HepG2 (cell line): ENCODE results near the gene SIRT7. TPM values are rescaled to one million over a fixed set of nuclear protein-coding genes. Genes with fewer than 3 reads are reported as not detected.

ENCODE experiments used
- ARHGAP35 ChIP-seq: sonication (generic); formaldehyde crosslinking; IDR thresholded peaks from 2 replicates; pipeline ENCODE4 v1.9.0; 2022; ENCODE audit warnings: mild to moderate bottlenecking, inconsistent platforms, moderate library complexity, missing genetic modification reagents, borderline replicate concordance
- ARNTL ChIP-seq: sonication (generic); formaldehyde crosslinking; IDR thresholded peaks from 2 replicates; pipeline ENCODE4 v1.4.0; 2020; ENCODE audit warnings: mild to moderate bottlenecking, missing genetic modification reagents
- GABPB1 ChIP-seq: IDR thresholded peaks from 2 replicates; pipeline ENCODE4 v1.6.1; 2016; ENCODE audit warnings: mild to moderate bottlenecking, missing genetic modification reagents, moderate library complexity, missing compliant biosample characterization
- KLF11 ChIP-seq: IDR thresholded peaks from 2 replicates; pipeline ENCODE4 v1.6.1; 2016; ENCODE audit warnings: missing compliant biosample characterization
- MED1 ChIP-seq: sonication (generic); formaldehyde crosslinking; IDR thresholded peaks from 2 replicates; pipeline ENCODE4 v1.4.0; 2020; ENCODE audit warnings: missing genetic modification reagents
- PCBP1 ChIP-seq: fragments of 200-400 bp; formaldehyde crosslinking; IDR thresholded peaks from 2 replicates; pipeline ENCODE4 v1.6.1; 2017; ENCODE audit warnings: mild to moderate bottlenecking, low read depth, low read length, borderline replicate concordance
- POGZ ChIP-seq: sonication (generic); formaldehyde crosslinking; IDR thresholded peaks from 2 replicates; pipeline ENCODE4 v1.4.0; 2020; ENCODE audit warnings: mild to moderate bottlenecking, missing genetic modification reagents
- RAD21 ChIP-seq: fragments of 450-650 bp; formaldehyde crosslinking; IDR thresholded peaks from 2 replicates; pipeline ENCODE4 v1.5.0; 2020; ENCODE audit warnings: mild to moderate bottlenecking
- SIN3B ChIP-seq: fragments of 150-350 bp; IDR thresholded peaks from 2 replicates; pipeline ENCODE4 v1.6.1; 2014; ENCODE audit warnings: low read length
- TP53 ChIP-seq: sonication (generic); formaldehyde crosslinking; conservative IDR thresholded peaks from 2 replicates; pipeline ENCODE4 v1.4.0; 2020; ENCODE audit warnings: missing genetic modification reagents
- ZBTB2 ChIP-seq: sonication (generic); formaldehyde crosslinking; IDR thresholded peaks from 2 replicates; pipeline ENCODE4 v1.8.0; 2022; ENCODE audit warnings: low read depth, missing genetic modification reagents
- ZFP82 ChIP-seq: sonication (generic); formaldehyde crosslinking; IDR thresholded peaks from 2 replicates; pipeline ENCODE4 v1.5.1; 2020; ENCODE audit warnings: mild to moderate bottlenecking, missing genetic modification reagents, borderline replicate concordance
- ZFP91 ChIP-seq: sonication (generic); formaldehyde crosslinking; IDR thresholded peaks from 2 replicates; pipeline ENCODE4 v1.9.0; 2022; ENCODE audit warnings: missing genetic modification reagents, mild to moderate bottlenecking, borderline replicate concordance
- ZNF451 ChIP-seq: sonication (generic); formaldehyde crosslinking; IDR thresholded peaks from 2 replicates; pipeline ENCODE4 v1.5.0; 2020; ENCODE audit warnings: mild to moderate bottlenecking, missing genetic modification reagents
- ZNF552 ChIP-seq: sonication (generic); formaldehyde crosslinking; IDR thresholded peaks from 2 replicates; pipeline ENCODE4 v1.9.0; 2022; ENCODE audit warnings: missing genetic modification reagents, mild to moderate bottlenecking, borderline replicate concordance
- ZNF652 ChIP-seq: IDR thresholded peaks from 2 replicates; pipeline ENCODE4 v1.6.1; 2016; ENCODE audit warnings: low read depth, borderline replicate concordance
- polyA plus RNA-seq, 8 experiments: library from polyadenylated mRNA; depleted of rRNA in 3 of 8; stranded (reverse) in 7 of 8; unstranded in 1 of 8; fragments of >200 nt; fragmentation: Illumina TruSeq in 4 of 8; extraction: Trizol in 4 of 8; gene quantifications; 2 replicates each; pipeline versions ENCODE4 v1.2.1 to v1.2.3, GENCODE V29; 2011 to 2016; ENCODE audit warnings: low read depth in 4 of 8, missing spikeins in 1 of 8, mixed read lengths in 1 of 8; ENCODE audit not compliant: insufficient read depth in 1 of 8
- total RNA-seq, 5 experiments: library from RNA; depleted of rRNA; stranded (reverse); fragments of >200 nt; fragmentation: Illumina TruSeq; extraction: Trizol; gene quantifications; 2 replicates each; pipeline ENCODE4 v1.2.3, GENCODE V29; 2016; ENCODE audit warnings: low read depth in 1 of 5
- TF ChIP-seq, protein P1 (sequence below): sonication (generic); formaldehyde crosslinking; IDR thresholded peaks from 2 replicates; pipeline ENCODE4 v1.5.1; 2020; ENCODE audit warnings: missing genetic modification reagents, mild to moderate bottlenecking, borderline replicate concordance
- TF ChIP-seq, protein P2 (sequence below): IDR thresholded peaks from 2 replicates; pipeline ENCODE4 v1.6.1; 2012; ENCODE audit warnings: low read length, improper control_type of control experiment
- TF ChIP-seq, protein P3 (sequence below): sonication (generic); IDR thresholded peaks from 2 replicates; pipeline ENCODE4 v1.6.1; 2016; ENCODE audit warnings: low read depth, borderline replicate concordance

The SIRT7 gene
- total and polyA plus RNA-seq, 2 of the 13 experiments (the other 11 are each of a cell fraction or from before 2014, with no cell fraction given) = 8.3 to 24.8 TPM

GRCh38 chr17:81966343-81967243 lies 48.6 kb upstream of the SIRT7 start (continued):
- TF ChIP-seq ZBTB2 (CRISPR knock-in tag) = peak; percentile 64; the same call in 1 of the 2 replicates
- TF ChIP-seq KLF11 (CRISPR knock-in tag) = 0 out of 2 replicates have a peak, but pooled peaks have one; percentile 63
- TF ChIP-seq ZFP91 (CRISPR knock-in tag) = peak; percentile 97
- TF ChIP-seq, protein P1, sequence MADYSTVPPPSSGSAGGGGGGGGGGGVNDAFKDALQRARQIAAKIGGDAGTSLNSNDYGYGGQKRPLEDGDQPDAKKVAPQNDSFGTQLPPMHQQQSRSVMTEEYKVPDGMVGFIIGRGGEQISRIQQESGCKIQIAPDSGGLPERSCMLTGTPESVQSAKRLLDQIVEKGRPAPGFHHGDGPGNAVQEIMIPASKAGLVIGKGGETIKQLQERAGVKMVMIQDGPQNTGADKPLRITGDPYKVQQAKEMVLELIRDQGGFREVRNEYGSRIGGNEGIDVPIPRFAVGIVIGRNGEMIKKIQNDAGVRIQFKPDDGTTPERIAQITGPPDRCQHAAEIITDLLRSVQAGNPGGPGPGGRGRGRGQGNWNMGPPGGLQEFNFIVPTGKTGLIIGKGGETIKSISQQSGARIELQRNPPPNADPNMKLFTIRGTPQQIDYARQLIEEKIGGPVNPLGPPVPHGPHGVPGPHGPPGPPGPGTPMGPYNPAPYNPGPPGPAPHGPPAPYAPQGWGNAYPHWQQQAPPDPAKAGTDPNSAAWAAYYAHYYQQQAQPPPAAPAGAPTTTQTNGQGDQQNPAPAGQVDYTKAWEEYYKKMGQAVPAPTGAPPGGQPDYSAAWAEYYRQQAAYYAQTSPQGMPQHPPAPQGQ (CRISPR knock-in tag) = peak; percentile 81; the same call in 1 of the 2 replicates
- peak; percentile 93; the same call in 1 of the 2 replicates for TF ChIP-seq ZNF552 (CRISPR knock-in tag)
- TF ChIP-seq, protein P2, sequence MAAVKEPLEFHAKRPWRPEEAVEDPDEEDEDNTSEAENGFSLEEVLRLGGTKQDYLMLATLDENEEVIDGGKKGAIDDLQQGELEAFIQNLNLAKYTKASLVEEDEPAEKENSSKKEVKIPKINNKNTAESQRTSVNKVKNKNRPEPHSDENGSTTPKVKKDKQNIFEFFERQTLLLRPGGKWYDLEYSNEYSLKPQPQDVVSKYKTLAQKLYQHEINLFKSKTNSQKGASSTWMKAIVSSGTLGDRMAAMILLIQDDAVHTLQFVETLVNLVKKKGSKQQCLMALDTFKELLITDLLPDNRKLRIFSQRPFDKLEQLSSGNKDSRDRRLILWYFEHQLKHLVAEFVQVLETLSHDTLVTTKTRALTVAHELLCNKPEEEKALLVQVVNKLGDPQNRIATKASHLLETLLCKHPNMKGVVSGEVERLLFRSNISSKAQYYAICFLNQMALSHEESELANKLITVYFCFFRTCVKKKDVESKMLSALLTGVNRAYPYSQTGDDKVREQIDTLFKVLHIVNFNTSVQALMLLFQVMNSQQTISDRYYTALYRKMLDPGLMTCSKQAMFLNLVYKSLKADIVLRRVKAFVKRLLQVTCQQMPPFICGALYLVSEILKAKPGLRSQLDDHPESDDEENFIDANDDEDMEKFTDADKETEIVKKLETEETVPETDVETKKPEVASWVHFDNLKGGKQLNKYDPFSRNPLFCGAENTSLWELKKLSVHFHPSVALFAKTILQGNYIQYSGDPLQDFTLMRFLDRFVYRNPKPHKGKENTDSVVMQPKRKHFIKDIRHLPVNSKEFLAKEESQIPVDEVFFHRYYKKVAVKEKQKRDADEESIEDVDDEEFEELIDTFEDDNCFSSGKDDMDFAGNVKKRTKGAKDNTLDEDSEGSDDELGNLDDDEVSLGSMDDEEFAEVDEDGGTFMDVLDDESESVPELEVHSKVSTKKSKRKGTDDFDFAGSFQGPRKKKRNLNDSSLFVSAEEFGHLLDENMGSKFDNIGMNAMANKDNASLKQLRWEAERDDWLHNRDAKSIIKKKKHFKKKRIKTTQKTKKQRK = no peak
- TF ChIP-seq POGZ = peak; percentile 59
- TF ChIP-seq PCBP1 = peak; percentile 82
- peak; percentile 90; the same call in 1 of the 2 replicates for TF ChIP-seq ARHGAP35 (CRISPR knock-in tag)
- no peak for TF ChIP-seq ZFP82 (CRISPR knock-in tag)
- TF ChIP-seq SIN3B = no peak
- peak; percentile 85 for TF ChIP-seq GABPB1
- no peak for TF ChIP-seq ZNF652 (CRISPR knock-in tag)
- peak; percentile 92 for TF ChIP-seq MED1
- TF ChIP-seq ARNTL = peak; percentile 90
- TF ChIP-seq, protein P3, sequence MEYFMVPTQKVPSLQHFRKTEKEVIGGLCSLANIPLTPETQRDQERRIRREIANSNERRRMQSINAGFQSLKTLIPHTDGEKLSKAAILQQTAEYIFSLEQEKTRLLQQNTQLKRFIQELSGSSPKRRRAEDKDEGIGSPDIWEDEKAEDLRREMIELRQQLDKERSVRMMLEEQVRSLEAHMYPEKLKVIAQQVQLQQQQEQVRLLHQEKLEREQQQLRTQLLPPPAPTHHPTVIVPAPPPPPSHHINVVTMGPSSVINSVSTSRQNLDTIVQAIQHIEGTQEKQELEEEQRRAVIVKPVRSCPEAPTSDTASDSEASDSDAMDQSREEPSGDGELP = peak; percentile 100
- 0 out of 2 replicates have a peak, but pooled peaks have one; percentile 17 for TF ChIP-seq TP53 (CRISPR knock-in tag)
- TF ChIP-seq ZNF451 (CRISPR knock-in tag) = peak; percentile 93
- peak; percentile 77 for TF ChIP-seq RAD21
